SIG-M5 (cell line): Measurements from ENCODE around the gene SLC35B2.

ENCODE experiments used
- DNase-seq: peaks from one replicate; lab custom pipeline; 2025; lab: John Stamatoyannopoulos, UW

Gene SLC35B2

DNA sequence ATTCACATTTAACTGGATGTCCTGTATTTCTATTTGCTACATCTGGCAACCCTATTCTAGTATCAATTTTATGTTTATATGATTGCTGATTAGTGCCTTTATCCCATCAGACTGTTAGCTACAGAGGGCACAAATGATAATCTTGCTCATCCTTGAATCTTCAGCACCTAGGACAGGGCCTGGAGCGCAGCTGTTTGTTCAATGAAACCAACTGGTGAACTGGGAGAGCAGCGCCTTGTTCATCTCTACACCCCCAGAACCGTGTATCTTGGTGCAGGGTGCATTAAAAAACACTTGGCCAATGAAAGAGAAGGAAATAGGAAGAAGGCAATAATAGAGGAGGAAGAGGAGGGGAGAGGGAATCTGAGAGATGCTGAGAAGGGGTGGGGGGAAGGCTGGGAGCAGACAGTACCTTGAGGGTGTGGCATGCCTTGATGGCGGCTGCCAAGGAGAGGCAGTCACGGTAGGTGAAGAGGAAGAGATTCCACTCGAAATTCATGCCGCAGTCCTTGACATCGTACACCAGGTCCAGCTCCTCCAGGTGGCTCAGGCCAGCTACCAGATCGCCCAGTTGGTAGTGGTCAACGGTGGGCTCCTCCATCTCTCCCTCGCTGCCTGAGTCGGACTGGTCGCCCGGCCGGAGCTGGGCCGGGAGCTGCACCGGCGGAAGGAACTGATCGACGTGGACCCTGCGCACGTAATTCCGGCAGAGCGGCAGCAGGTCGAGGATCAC lies 28.4 kb upstream of the SLC35B2 start:
- DNase-seq: no peak

DNA sequence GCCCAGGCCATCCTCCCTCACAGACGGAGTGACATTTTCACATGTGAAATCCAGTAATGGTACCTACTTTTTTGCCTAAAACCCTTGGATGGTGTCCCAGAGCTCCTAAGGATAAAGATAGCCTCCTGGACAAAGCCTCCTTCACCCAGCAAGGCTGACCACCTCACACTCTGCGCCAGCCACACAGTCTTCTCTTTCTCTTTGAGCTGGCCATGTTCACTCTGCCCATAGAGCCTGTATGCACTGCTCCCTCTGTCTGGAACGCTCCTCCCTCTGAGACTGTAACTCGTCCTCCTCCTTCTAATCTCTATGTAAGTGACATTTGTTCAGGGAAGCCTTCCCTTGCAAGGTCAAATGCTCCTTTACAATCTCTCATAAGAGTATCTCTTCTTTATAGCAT lies 27.5 kb upstream of the SLC35B2 start:
- no peak for DNase-seq

- no peak for DNase-seq
Measured at GRCh38 chr6:44284121-44284520, 26.8 kb upstream of the SLC35B2 start.

- DNase-seq: no peak
Measured at GRCh38 chr6:44278774-44279697, 21.7 kb upstream of the SLC35B2 start.

- no peak for DNase-seq
Measured at GRCh38 chr6:44278315-44278714, 21.0 kb upstream of the SLC35B2 start.

- DNase-seq: no peak
Measured at GRCh38 chr6:44277763-44278162, 20.4 kb upstream of the SLC35B2 start.

- no peak for DNase-seq
Measured at GRCh38 chr6:44276667-44277640, 19.6 kb upstream of the SLC35B2 start.

DNA sequence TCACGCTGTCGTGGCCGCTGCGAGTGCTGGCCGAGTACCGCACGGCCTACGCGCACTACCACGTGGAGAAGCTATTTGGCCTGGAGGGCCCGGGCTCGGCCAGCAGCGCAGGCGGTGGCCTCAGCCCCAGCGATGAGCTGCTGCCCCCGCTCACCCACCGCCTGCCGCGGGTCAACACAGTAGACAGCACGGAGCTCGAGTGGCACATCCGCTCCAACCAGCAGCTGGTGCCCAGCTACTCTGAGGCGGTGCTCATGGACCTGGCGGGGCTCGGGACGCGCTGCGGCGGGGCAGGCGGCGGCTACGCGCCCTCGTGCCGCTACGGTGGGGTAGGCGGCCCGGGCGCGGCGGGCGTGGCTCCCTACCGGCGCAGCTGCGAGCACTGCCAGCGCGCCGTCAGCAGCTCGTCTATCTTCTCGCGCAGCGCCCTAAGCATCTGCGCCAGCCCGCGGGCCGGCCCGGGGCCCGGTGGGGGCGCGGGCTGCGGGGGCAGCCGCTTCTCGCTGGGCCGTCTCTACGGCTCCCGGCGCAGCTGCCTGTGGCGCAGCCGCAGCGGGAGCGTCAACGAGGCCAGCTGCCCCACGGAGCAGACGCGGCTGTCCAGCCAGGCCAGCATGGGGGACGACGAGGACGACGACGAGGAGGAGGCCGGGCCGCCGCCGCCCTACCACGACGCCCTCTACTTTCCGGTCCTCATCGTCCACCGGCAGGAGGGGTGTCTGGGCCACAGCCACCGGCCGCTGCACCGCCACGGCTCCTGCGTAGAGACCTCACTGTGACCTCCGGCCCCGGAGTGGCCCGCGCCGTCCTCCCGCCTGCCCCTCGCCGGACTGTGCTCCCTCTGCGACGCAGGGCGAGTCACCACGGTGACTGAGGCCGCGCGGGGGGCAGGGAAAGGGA lies 18.7 kb upstream of the SLC35B2 start:
- DNase-seq: no peak

GRCh38 chr6:44275271-44275748 lies 18.0 kb upstream of the SLC35B2 start:
- DNase-seq: no peak

- no peak for DNase-seq
Measured at GRCh38 chr6:44273617-44274016, 16.3 kb upstream of the SLC35B2 start.

DNA sequence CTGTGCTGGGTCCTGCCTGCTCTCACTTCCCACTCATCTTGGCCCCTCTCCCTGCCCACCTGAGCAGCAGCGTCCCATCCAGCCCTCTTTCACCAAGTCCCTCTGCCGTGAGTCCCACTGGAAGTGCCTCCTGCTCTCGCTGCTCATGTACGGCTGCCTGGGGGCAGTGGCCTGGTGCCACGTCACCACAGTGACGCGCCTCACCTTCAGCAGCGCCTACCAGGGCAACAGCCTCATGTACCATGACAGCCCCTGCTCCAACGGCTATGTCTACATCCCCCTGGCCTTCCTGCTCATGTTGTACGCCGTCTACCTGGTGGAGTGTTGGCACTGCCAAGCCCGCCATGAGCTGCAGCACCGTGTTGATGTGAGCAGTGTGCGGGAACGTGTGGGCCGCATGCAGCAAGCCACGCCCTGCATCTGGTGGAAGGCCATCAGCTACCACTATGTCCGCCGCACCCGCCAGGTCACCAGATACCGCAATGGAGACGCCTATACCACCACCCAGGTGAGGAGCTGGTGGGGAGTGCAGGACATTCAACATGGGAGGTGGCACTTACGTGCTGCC lies 15.8 kb upstream of the SLC35B2 start:
- DNase-seq: no peak

- no peak for DNase-seq
Measured at GRCh38 chr6:44272529-44272928, 15.2 kb upstream of the SLC35B2 start.

DNA sequence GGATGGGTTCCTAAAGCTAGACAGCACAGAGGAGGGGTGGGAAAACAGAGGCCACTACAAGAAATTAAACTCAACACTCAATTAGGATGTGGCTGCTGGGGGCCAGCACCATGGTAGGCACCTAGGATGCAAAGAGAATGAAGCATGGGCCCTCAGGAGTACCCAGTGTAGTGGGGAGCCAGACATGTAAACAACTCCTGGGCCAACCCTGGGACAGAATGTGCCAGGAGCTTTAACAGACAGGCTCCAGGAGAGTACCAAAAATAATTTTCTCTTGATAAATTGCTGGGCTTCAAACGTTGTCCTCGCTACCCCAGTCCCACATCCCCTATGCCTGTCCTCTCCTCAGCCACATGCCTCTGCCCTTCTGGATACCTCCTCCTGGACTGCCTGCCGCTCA lies 14.6 kb upstream of the SLC35B2 start:
- DNase-seq: no peak

DNA sequence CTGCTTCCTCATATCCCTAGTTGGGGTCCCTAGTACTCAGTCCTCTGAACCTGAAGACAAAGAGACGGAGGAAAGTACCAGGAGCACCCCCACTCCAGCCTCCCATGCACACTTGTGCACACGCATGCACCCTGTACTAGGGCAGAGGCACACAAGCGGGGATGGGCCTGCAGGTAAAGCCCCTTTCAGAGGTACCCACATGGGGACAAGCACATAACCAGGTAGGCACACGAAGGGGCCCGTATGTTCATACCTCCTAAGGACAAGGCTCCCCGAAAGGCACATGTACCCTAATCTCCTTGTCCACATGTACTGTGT lies 14.0 kb upstream of the SLC35B2 start:
- DNase-seq: no peak

GRCh38 chr6:44270526-44271405 lies 13.4 kb upstream of the SLC35B2 start:
- no peak for DNase-seq

GRCh38 chr6:44269921-44270525 lies 12.7 kb upstream of the SLC35B2 start, which contains the start of gene TMEM151B:
TSS of gene TMEM151B (plus strand) at chr6:44270450. CDS start at chr6:44270743, 293 bp downstream.
- no peak for DNase-seq

DNA sequence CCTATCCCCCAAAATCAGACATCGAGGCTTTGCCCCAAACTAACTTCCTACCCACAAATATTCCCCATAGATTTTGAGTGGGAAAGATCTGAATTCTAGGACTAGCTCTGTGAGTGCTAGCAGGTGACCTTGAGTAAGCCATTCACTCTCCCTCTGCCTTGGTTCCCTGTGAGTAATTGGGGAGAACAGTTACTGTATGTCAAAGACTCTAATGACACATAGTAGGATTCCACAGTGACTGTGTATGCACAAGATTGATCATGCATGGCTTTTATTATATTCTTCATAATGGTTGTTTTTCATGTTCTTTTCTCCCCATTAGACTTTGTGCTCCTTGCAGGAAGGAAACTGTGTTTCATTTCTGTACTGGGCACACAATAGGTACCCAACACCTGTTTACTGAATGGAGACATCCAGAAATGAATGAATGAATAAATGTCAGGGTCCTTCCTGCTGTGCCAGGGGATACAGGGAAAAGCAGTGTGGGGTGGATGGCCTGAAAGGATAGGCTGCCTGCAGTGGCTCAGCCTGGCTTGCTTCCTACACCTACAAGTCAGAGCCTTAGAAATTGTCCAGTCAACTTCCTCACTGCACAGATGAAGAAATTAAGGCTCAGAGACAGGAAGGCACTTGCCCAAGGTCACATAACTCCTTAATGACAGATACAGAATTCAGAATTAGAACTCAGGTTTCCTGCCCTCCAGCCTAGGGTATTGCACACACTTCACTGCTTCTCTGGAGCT lies 12.0 kb upstream of the SLC35B2 start:
- no peak for DNase-seq

DNA sequence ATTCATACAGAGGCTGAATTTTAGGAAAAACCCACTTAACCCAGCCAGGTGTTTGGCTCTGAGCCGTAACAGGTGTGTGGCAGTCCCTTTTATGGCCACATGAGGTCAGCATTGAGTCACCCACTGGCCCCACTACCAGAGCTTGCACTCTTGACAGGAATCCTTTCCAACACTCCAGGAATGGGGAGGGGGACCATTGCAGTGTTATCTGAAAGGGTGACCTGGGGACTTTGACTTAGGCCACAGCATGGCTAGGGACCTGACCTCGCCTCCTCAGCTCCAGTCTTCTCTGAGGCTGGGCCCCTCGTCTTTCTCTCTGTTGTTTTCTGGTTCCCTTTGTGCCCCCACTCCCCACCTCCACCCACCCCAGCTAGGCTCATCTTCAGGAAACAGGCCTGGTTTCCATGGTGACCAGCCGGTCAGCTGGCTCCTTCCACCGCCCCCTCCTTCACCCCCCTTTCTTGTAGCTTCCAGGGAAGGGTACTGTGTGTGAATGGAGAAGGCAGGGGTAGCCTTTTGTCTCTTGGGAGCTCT lies 10.8 kb upstream of the SLC35B2 start:
- no peak for DNase-seq
